A172 (cell line): ENCODE data around the gene EPS8. TPM values are rescaled to one million over a fixed set of nuclear protein-coding genes. Genes with fewer than 3 reads are reported as not detected.
"Not testable (repeated sequence)": the region's sequence is repeated elsewhere in the genome, so short reads cannot be mapped to it uniquely, and the experiment has no call there.

Source experiments
- DNase-seq: peaks from one replicate; pipeline ENCODE4 v3.0.0-alpha.2; 2015; ENCODE audit warnings: low spot score
- total RNA-seq: library from RNA; depleted of rRNA; stranded (reverse); fragments of >200 nt; shearing (Covaris generic); gene quantifications from 2 replicates; pipeline ENCODE4 v1.2.3, GENCODE V29; 2014

EPS8 gene
- total RNA-seq, 1 experiment from 2014 or later: 33.4 TPM

DNA sequence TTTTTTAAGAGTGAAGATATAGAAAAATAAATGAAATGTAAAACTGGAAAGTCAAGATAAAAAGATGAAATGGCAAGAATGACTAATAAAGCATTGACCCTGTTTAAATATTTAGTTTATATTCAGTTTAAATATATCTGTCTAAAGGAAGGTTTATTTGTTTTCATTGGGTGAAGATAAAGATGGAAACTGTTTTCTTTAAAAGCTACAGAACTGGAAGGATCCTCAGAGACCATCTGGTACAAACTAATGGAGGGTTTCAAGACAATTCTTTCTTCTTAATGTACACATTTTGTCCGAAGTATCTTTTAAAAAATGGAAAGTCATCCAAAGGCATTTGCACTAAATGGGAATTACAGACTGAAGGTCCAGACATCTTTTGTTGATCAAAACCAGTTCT, 142.6 kb downstream of the EPS8 start:
- no peak for DNase-seq

DNA sequence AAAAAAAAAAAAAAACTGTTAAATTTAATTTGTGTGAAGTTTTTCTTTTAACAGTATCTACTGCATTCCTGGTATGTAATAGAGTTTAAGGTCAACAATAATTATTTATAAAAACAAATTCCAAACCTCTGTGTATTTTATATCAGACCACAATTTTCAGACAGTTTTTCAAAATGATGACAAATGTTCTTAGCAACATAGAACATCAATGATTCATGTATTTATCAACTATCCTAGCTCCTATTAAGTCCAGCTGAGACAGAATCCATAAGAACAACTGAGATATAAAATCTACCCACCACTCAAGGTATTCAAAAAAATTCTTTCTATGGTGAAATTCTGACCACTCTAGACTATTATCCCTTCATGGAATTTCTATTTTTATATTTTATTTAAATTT, 144.5 kb downstream of the EPS8 start:
- DNase-seq: no peak

DNA sequence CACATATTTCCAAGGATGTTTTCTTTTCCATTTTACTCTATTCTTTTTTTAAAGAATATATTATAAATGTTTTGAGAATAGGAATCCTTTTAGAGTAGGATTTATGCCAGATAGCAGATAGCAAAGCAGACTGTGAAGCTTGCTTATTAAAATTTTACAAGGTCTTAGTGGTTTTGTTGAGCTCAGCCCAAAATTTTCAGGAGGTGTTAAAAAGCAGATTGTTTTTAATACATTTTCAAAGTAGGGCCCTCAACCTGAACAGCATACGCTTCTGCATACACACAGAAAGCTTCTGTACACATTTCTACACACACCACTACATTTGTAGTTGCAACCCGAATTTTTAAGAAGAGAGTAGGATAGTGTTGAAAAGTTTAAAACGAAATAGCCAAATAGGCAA, 151.0 kb downstream of the EPS8 start:
- no peak for DNase-seq

DNA sequence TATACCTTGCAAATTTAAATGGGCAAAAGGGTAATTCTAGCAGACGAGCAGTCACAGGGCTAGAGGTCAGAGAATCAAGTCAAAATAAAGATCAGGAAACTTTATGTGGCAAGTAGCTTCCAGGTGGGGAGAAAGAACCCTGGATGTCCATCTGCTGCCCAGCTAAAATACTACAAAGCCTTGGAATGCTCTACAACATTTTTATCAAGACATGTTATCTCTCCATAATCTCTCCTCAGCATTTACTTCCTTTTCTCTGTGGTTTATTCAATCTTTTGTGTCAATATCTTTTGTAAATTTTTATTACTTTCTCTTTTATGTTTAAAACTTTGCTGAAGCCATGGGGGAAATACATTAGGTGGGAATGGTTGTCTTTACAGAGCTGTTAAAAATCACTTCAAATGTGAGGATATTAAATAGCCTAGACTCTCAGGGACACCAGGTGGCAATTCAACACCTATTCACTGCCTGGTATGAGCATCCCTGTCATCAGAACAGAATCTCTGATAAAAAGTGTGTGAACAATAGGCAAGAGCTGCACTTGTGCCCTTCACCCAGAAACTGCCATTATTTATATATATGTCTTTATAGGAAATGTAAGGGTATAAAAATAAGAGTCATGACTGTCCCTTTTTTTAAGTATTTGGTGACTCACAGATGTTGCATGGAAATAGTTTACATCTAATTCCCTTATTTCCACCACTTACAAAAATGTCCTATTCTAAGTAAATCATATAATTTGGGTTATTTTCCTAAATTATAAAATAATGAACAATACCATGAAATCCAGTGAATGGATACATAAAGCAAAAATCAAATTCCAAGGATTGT, 152.9 kb downstream of the EPS8 start:
- DNase-seq: no peak

- DNase-seq: no peak
Observed at GRCh38 chr12:15634010-15634683, 155.0 kb downstream of the EPS8 start.

DNA sequence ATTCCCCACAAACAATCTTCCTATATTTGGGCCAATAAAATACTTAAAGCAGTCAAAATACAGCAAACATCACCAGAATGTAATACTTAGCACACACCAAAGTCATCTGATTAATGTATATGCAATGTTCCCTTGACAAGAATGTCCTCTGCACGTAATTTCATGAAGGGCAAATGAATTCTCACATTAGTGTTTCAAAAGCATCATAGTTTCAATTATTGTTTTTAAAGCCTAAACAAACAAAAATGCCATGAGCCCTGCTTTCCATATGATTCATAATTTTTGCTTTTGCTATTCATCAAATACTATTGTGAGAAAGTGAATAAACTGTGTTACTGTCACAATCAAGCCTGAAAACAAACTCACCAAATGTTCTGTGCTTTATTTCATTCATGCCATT, 156.0 kb downstream of the EPS8 start:
- no peak for DNase-seq

- DNase-seq: no peak
Observed at GRCh38 chr12:15632708-15633107, 156.5 kb downstream of the EPS8 start.

GRCh38 chr12:15631007-15631715, 158.0 kb downstream of the EPS8 start:
- DNase-seq: no peak

DNA sequence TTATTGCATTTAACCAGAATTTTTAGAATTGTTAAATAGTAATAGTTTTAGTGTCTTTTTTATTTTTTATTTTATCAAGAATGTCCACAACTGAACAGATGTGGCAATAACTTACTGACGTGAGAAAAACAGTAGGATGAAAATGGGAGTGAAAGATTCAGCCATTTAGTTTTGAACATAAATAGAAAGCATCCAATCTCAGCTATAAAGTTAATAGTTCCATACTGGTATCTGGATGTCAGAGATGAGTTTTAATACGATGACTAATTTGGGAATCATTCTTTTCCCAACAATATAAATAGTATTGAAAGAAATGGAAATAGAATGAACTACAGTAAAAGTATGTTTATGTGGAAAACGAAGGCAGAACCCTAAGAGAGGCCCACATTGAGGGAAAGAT, 159.4 kb downstream of the EPS8 start:
- DNase-seq: peak; percentile 26

- peak; percentile 82 for DNase-seq
Observed at GRCh38 chr12:15629108-15629507, 160.1 kb downstream of the EPS8 start.

GRCh38 chr12:15627995-15628945, 160.9 kb downstream of the EPS8 start:
- no peak for DNase-seq

- DNase-seq: no peak
Observed at GRCh38 chr12:15625075-15625474, 164.1 kb downstream of the EPS8 start.

DNA sequence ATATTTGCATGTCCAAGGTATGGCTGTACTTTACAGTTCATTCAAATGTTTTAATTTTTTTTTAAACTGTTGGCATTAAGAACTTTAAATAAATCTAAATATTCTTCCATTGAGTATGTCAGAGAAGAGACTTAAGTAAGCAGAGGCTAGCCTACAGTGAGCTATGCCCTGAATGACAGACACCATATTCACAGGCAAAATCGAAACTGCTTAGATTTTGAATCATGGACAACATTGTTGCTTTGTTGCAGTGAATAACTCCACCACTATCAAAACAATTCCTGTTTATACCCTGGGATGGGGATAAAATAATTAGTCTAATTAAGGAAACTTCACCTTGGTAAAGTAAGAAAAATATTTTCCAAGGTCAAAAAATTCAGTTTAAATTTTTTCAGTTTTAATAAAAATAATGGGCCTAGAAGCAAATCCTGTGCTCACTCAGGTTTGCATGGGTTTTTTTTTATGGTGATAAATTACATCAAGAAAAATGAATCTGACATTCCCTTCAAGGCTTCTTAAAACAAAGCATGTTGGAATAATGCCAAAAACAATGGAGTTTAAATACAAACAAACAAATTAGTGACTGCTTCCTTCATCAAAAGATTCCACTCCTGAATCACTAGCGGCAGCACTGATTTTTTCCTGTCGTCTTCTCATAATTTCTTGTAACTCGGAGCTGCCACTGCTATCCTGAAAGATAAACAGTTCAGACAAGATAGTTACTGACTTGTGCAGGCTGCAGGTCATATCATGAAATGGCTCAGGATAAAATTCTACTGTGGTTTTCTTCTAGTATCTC, 168.2 kb downstream of the EPS8 start:
- DNase-seq: no peak

- not testable (repeated sequence) for DNase-seq
Observed at GRCh38 chr12:15616495-15616894, 172.7 kb downstream of the EPS8 start.

DNA sequence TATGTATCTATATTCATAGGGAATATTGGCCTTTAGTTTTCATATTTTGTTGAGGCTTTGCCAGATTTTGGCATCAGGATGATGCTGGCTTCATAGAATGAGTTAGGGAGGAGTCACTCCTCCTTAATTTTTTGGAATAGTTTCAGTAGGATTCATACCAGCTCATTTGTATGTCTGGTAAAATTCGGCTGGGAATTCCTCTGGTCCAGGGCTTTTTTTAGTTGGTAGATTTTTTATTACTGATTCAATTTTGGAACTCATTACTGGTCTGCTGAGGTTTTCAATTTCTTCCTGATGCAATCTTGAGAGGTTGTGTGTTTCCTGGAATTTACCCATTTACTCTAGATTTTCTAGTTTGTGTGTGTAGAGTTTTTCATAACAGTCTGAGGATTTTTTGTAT, 175.2 kb downstream of the EPS8 start:
- DNase-seq: no peak

DNA sequence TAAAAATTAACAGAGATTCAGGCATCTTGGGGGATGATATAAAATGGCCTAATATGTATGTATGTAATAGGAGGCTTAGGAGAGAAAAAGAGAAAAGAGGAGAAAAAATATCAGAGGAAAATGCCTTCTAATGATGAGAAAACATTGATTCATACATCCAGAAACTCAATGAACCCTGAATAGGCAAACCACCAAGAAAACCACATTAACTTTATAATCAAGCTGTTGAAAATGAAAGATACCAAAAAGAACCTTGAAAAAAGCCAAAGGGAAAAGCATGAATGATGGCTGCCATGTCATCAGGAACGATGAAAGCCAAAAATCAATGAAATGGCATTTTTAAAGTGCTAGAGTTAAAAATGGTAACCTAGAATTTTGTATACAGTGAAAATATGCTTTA, 180.2 kb downstream of the EPS8 start:
- no peak for DNase-seq

GRCh38 chr12:15608406-15608805, 180.8 kb downstream of the EPS8 start:
- DNase-seq: no peak

GRCh38 chr12:15605881-15606590, 183.2 kb downstream of the EPS8 start:
- DNase-seq: no peak

DNA sequence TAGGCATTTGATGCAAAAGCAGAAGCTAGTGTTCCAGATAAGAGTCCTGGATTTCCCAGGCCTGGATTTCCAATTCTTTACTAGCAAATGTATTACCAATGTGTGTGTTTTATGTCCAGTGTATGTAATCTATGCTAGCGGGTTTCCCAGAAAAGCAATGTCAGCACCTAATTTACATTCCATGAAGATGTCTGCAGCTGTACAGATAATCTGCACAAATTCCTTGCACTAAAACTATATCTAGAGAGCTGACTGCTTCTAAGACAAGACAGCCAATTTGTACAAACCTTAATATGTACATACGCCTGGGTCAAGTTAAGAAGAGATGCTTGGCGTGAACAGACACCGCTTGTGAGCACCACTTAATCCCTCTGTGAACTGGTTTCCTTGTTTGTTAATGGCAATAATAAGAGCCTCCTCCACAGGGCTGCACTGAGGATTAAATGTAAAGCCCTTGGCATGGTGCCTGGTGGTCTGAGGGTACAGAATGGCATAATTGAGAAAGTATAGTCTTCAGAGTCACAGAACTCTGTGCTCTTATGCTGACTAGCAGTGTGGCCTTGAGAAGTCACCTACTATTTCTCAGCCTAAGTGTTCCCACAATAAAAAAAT, 185.6 kb downstream of the EPS8 start:
- no peak for DNase-seq
